ENCODE results near the gene TAF9B. TPM values are rescaled to one million over a fixed set of nuclear protein-coding genes. Genes with fewer than 3 reads are reported as not detected.

Gene TAF9B, protein sequence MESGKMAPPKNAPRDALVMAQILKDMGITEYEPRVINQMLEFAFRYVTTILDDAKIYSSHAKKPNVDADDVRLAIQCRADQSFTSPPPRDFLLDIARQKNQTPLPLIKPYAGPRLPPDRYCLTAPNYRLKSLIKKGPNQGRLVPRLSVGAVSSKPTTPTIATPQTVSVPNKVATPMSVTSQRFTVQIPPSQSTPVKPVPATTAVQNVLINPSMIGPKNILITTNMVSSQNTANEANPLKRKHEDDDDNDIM
- 10 to 100 TPM in 6 of 9 donors, 1 to 10 TPM in 3; 6.6 to 14.6 (median 11.6) TPM for total RNA-seq
- 10 to 100 TPM in 1 of 3 donors, 1 to 10 TPM in 2; 8.1 to 13.9 (median 8.8) TPM for polyA plus RNA-seq
- long read RNA-seq, donor 1, partial matches to known transcripts = 0 of 3 reads
- long read RNA-seq, donor 1, other reads (novel, unspliced or antisense) = 0 of 3 reads
- long read RNA-seq, donor 2 = 0 reads
- long read RNA-seq, donor 3, partial matches to known transcripts = 18 of 21 reads
- long read RNA-seq, donor 3, other reads (novel, unspliced or antisense) = 0 of 21 reads
- long read RNA-seq, donor 4, partial matches to known transcripts = 0 of 5 reads
- long read RNA-seq, donor 4, other reads (novel, unspliced or antisense) = 3 of 5 reads
- long read RNA-seq, donor 5, transcript TAF9B-201 (7 exons, 2,713 nt) = major isoform, 12 of 12 reads
- long read RNA-seq, donor 5, partial matches to known transcripts = 0 of 12 reads
- long read RNA-seq, donor 5, other reads (novel, unspliced or antisense) = 0 of 12 reads
- long read RNA-seq, donor 6, partial matches to known transcripts = 0 of 4 reads
- long read RNA-seq, donor 6, other reads (novel, unspliced or antisense) = 0 of 4 reads
- long read RNA-seq, donor 7, partial matches to known transcripts = 0 of 4 reads
- long read RNA-seq, donor 7, other reads (novel, unspliced or antisense) = 0 of 4 reads
- long read RNA-seq, donor 8, transcript TAF9B-201 (7 exons, 2,713 nt) = major isoform, 11 of 11 reads
- long read RNA-seq, donor 8, partial matches to known transcripts = 0 of 11 reads
- long read RNA-seq, donor 8, other reads (novel, unspliced or antisense) = 0 of 11 reads
- long read RNA-seq, donor 9, transcript TAF9B-201 (7 exons, 2,713 nt) = major isoform, 5 of 5 reads
- long read RNA-seq, donor 9, partial matches to known transcripts = 0 of 5 reads
- long read RNA-seq, donor 9, other reads (novel, unspliced or antisense) = 0 of 5 reads
- long read RNA-seq, donor 10, partial matches to known transcripts = 0 of 4 reads
- long read RNA-seq, donor 10, other reads (novel, unspliced or antisense) = 0 of 4 reads

- Histone ChIP-seq H3K4me1 (replicated peaks in 1 of 2) (no peaks in the 10 kb centered on the region), H3K27ac (peak within 1 kb of the TSS in 4 of 5 donors; percentile 70 to 85 (median 79)), H3K27me3 (no peaks in the 10 kb centered on the region), H3K36me3 (replicated peaks in 1 of 2) (no peaks in the 10 kb centered on the region), H3K4me3 (peak within 1 kb of the TSS in 2 of 4 donors; percentile 58 to 59), H3K9me3 (replicated peaks in 1 of 3) (no peaks in the 10 kb centered on the region)
- WGBS, 4 donors = 4 to 32% (median 23%) methylated on average over 6 to 59 of the region's 59 CpGs
- intact Hi-C loops (cut with DNase I) = no loop called here
- TF ChIP-seq POLR2A (IDR thresholded peaks at IDR 0.05) = peak in 1 of 2 donors; percentile 72
- no peak for TF ChIP-seq CTCF (IDR thresholded peaks at IDR 0.05)
- DNase-seq = peak; percentile 84 to 90 (median 87)
These were observed at the start of gene TAF9B for GRCh38 chrX:78139160-78140123. TAF9B (minus strand) TSS chrX:78139650; CDS start chrX:78139611, 39 bp downstream.

- Histone ChIP-seq H3K9me3 (replicated peaks in 1 of 3) (no peaks in the 10 kb centered on the region), H3K4me3 (no peak overlapping the region), H3K27me3 (peaks cover 8% of the 10 kb centered on the region), H3K27ac (no peak overlapping the region), H3K4me1 (replicated peaks in 1 of 2) (no peaks in the 10 kb centered on the region), H3K36me3 (replicated peaks in 1 of 2) (no peaks in the 10 kb centered on the region)
- WGBS, 4 donors = 79 to 91% (median 86%) methylated on average over 5 to 7 of the region's 7 CpGs
- TF ChIP-seq CTCF (IDR thresholded peaks at IDR 0.05) = no peak
- TF ChIP-seq POLR2A (IDR thresholded peaks at IDR 0.05) = no peak
- DNase-seq = no peak
- intact Hi-C loops (cut with DNase I) = no loop called here
These were observed 43.4 kb upstream of the TAF9B start for GRCh38 chrX:78182881-78183280.

GRCh38 chrX:78181307-78181706, 41.9 kb upstream of the TAF9B start:
- no peak overlapping the region for H3K4me3 ChIP-seq
- no peak overlapping the region for H3K27ac ChIP-seq
- intact Hi-C loops (cut with DNase I) = no loop called here
- H3K9me3 ChIP-seq (replicated peaks in 1 of 3) = no peaks in the 10 kb centered on the region
- H3K36me3 ChIP-seq (replicated peaks in 1 of 2) = no peaks in the 10 kb centered on the region
- H3K27me3 ChIP-seq = peaks cover 8% of the 10 kb centered on the region
- no peaks in the 10 kb centered on the region for H3K4me1 ChIP-seq (replicated peaks in 1 of 2)
- DNase-seq = no peak
- TF ChIP-seq CTCF (IDR thresholded peaks at IDR 0.05) (no peak), POLR2A (IDR thresholded peaks at IDR 0.05) (no peak)

Data from adrenal gland (tissue), 19 donors.